NCI-H510A (cell line): ENCODE data around the gene WSB1.

Source experiments
- DNase-seq: peaks from one replicate; lab custom pipeline; 2025; lab: John Stamatoyannopoulos, UW

Gene WSB1

GRCh38 chr17:27338536-27338985 is 44.6 kb downstream of the WSB1 start:
- DNase-seq = no peak

GRCh38 chr17:27339198-27339835 is 45.4 kb downstream of the WSB1 start:
- no peak for DNase-seq

GRCh38 chr17:27339836-27340550 is 46.1 kb downstream of the WSB1 start:
- no peak for DNase-seq

- no peak for DNase-seq
Observed at GRCh38 chr17:27340575-27340974, 46.7 kb downstream of the WSB1 start.

GRCh38 chr17:27341041-27341471 is 47.1 kb downstream of the WSB1 start:
- no peak for DNase-seq

- no peak for DNase-seq
Observed at GRCh38 chr17:27342059-27342458, 48.1 kb downstream of the WSB1 start.

- DNase-seq = no peak
Observed at GRCh38 chr17:27343294-27343693, 49.4 kb downstream of the WSB1 start.

- no peak for DNase-seq
Observed at GRCh38 chr17:27343977-27344607, 50.2 kb downstream of the WSB1 start.

- DNase-seq = peak; percentile 84
Observed at GRCh38 chr17:27345141-27345904, 51.4 kb downstream of the WSB1 start.

- no peak for DNase-seq
Observed at GRCh38 chr17:27346228-27346899, 52.5 kb downstream of the WSB1 start.

- DNase-seq = no peak
Observed at GRCh38 chr17:27348196-27348595, 54.3 kb downstream of the WSB1 start.

GRCh38 chr17:27349540-27350021 is 55.7 kb downstream of the WSB1 start:
- DNase-seq = no peak

- DNase-seq = no peak
Observed at GRCh38 chr17:27351759-27352158, 57.8 kb downstream of the WSB1 start.

GRCh38 chr17:27352448-27353032 is 58.6 kb downstream of the WSB1 start:
- no peak for DNase-seq

GRCh38 chr17:27353033-27353460 is 59.1 kb downstream of the WSB1 start:
- no peak for DNase-seq

GRCh38 chr17:27353461-27354050 is 59.6 kb downstream of the WSB1 start:
- DNase-seq = peak; percentile 86

- DNase-seq = no peak
Observed at GRCh38 chr17:27354051-27354490, 60.2 kb downstream of the WSB1 start.

GRCh38 chr17:27354491-27355081 is 60.7 kb downstream of the WSB1 start:
- DNase-seq = no peak

- DNase-seq = no peak
Observed at GRCh38 chr17:27355419-27355818, 61.5 kb downstream of the WSB1 start.

GRCh38 chr17:27356091-27356705 is 62.3 kb downstream of the WSB1 start:
- no peak for DNase-seq
